ENCODE data around the gene HEY2.
A peak's percentile ranks its signal among the peaks of the same experiment; 100 is the strongest.
"Not testable (repeated sequence)": the region's sequence is repeated elsewhere in the genome, so short reads cannot be mapped to it uniquely, and the experiment has no call there.

Gene HEY2

DNA sequence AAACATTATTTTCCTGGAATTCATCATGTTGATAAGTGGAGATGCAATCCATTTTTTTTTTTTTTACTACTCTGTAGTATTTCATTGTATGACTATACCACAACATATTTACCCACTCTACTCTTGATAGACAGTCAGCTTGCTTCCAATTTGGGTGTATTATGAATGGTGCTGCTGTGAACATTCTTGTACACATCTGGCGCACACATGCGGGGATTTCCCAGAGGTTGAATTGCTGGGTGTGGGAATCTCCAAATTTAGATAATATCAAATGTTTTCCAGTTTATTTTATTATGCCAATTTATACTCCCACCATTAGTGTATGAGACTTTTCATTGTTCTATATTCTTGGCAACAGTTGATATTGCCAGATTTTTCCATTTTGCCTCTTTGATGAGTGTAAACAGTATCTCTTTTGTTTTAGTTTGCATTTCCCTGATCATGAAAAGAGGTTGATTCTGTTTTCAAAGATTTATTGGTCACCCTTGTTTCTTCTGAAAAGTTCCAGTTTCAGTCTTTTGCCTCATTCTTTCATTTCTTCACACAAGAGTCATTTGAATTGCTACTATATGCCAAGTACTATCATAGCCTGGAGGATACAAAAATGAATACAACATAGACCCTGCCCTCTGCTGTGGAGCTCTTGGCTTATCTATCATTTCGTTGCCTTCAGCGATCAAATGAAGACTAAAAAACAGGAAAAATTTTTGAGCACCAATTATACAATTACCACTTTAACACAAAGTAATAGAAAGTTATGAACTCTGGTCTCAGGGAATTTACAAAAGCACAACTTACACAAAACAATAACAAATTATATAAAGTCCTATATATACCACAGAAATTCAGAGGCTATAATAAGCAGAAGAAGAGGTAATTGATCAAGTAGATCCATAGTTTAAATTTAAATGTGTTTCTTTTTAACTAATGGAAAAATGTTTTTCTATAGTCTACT, 24.2 kb downstream of the HEY2 start:
- DNase-seq: no peak

DNA sequence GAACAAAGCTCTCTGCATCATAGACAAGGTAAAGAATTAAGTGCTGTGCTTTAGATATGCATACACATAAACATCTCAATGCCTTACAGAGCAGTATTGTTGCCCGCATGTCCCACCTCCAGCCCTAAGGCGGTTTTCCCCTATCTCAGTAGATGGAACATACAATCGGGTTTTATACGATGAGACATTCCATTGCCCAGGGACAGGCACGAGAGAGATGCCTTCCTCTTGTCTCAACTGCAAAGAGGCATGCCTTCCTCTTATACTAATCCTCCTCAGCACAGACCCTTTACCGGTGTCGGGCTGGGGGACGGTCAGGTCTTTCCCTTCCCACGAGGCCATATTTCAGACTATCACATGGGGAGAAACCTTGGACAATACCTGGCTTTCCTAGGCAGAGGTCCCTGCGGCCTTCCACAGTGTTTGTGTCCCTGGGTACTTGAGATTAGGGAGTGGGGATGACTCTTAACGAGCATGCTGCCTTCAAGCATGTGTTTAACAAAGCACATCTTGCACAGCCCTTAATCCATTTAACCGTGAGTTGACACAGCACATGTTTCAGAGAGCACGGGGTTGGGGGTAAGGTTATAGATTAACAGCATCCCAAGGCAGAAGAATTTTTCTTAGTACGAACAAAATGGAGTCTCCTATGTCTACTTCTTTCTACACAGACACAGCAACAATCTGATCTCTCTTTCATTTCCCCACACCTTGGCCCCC, 26.8 kb downstream of the HEY2 start:
- DNase-seq: not testable (repeated sequence)

DNA sequence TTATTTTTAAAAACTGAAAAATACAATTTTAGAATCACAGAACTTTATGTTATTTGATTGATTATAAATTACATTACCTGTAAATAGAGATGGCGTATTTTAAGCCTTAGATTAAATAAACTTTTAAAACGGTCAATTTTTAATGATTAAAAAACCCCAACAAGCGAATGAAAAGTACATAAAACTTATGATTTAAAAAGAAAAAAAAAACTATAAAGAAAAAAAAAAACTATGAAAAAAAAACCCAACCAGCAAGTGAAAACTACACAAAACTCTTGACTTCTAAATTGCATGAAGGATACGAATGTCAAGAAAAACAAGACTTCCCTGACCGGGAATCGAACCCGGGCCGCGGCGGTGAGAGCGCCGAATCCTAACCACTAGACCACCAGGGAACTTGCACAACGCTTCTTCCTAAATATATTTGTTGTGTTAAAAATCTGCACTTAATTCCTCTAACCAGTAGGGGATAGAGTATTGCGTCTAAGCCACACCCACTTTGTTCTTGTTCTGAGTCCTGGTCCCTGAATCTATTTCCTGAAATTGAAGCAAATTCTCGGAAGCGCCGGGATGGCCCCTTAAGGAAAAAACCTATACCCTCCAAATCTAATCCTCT, 30.6 kb downstream of the HEY2 start:
- peak; percentile 97 for DNase-seq

DNA sequence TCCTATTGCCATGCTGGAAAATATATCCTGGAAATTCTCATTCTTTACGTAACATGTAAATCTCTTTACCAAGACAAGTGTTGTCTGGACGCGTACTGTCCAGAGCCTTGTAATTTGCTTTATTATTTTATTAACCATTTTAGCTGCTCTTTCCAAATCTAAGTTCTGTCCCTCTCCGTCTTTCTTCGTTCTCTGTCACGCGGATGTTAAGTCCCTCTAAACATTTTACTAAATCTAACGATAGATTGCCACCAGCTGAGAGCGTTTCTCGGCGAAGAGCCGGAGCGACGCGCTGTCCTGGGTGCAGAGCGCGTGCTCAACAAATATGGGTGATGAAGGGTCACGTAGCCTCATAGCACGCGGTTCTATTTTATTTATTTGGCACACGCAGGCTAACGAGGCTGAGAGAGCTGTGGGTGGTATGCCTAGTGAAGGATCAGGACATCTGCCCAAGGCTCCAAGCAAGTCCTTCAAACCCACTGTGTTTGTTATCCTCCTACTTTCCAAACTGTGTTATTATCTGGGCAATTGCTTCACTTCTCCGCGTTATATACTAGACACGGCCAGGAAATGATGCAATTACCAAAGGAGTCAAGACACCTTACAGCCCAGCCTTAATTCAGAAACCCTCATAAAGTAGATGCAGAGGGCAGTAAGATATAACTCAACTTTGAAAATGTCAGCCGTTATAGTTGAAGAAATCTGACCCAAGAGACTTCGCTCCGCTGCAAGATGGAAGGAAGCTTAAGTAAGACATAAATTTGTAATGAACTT, 31.3 kb downstream of the HEY2 start:
- peak; percentile 89 for DNase-seq

DNA sequence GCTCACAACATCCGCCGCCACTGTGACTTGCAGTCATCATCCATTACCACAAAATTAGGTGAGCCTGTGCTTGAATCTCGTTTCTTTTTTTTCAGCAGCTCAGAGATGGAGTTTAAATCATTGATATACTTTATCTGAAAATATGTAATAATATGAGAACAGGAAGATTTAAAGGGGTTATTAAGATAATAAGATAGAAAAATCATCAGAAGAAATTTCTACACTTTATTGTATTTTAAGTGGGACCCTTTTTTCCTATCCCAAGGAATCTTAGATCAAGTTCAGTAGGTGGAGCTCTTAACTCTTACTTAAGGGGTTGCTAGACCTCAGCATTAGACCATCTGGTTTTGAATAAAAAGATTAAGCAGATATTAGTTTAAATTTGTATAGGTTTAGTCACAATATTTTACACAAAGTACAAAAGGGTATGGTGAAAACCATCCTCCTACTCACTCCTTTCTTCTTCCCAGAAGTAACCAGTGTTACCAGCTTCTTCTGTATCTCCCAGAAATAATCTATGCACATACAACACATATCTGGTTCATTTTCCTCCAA, 32.0 kb downstream of the HEY2 start:
- no peak for DNase-seq

DNA sequence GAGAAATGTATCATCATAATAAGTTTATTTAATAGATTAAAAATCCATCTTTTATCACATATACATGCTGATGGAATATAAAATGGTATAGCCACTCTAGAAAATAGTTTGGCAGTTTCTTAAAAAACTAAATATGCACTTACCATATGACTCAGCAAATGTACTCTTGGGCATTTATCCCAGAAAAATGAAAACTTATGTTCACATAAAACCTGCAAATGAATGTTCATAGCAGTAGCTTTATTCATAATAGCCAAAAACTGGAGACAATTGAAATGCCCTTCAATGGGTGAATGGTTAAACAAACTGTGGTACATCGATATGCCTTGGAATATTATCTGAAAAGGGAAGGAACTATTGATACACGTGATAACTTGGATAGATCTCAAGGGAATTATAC, 34.9 kb downstream of the HEY2 start:
- no peak for DNase-seq

DNA sequence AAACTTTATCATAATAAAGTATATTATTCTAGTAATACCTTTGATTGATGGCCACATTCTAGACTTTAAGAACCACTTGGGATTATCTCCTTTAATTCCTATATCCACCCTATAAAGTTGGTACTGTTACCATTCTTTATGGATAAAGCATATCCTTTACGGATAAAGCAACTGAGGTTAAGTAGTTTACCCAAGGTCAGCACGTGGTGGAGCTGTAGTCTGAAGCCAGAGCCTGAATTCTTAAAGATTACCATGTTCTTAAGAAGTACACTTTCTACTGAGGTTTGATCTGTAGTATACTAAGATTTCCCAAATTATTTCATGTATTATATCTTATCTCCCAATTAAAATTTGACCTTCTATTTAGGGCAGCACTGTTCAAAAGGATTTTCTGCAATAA, 38.4 kb downstream of the HEY2 start:
- peak; percentile 60 for DNase-seq

DNA sequence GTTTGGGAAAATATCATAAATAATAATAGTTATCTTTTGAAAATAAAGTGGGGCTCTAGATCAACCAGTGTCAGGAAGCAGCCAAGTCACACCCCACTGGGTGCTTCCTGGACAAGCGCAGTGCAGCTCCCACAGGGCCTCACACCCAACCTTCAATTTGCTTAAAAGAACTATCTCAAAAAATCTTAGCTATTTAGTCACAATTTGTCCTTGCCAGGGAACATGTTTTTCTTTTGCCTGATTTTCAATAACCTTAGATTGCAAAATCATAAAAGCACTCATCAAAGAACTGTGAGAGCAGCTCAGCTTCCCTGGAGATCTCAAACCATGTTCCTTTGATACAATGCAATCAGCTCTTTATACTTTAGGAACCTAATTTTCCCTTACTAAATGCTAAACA, 39.7 kb downstream of the HEY2 start:
- peak; percentile 59 for DNase-seq

DNA sequence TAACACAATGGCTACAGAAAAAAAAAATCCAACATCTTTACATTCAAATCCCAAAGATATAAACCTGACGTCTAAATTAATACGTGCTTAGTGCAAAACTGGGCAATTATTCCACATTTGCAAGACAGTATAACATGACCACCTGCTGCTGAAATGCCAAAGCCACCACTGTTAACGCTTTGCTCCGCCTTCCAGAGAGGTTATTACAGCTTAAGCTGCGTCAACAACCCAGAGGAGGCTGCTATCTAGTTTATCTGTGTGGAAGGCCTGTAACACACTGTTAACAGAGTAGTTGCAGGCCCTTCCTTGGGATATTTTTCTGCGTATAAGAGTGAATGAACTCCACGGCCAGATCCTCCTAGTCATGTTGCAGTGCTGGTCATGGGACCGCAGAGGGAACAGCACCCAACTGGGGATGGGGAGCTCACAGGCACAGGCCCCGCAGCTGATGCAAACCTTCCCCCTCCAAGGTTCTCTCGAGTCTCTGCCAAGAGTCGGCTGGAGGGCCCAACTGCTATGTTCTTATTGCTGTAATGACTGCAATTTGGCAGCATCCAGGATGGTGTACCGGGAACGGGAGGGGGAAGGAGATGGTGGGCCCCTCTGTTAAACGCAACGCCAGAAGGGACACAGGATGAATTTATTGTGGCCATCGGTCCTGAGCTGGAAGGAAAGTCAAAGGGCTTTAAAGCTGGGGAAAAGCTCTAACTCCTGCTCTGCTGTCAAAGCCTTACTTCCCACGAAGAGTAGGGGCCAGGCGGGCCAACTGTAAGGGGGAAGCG, 40.3 kb downstream of the HEY2 start:
- peak; percentile 96 for DNase-seq

DNA sequence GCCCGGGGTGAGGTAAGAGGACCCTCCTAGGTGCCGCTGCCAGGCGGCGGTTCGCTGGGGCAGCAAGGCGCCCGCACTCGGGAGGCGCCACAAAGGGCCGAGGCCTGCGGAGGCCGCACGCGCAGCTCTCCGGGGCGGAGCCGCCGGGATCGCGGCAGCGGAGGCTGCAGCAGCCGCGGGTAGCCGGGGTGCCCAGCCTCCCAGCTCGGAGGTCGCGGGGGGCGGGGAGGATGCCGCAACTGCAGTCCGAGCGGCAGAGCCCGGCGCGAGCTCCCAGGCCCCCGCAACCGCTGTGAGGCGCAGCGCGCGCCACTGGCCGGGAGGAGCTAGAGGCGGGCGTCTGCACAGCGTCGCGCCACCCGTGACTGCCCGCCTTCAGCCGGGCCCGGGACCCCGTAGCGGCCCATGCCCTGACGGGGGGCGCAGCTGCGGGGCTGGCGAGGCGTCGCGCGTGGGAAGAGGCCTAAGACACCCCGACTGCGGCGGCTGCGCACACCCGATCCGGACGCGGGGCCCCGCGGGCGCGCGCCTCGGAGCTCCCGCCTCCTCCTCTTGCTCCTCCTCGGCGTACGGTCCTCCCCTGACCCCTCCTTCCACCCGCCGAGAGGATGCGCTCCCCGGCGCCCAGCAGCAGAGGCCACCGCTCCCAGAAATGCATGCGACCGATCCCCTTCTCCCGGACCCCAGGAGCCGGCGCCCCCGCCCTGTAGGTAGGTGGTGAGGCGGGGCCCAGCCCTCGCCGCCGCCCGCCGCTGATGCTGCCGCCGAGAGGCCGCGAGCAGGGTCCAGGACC, 41.1 kb downstream of the HEY2 start, which contains the start of gene NCOA7:
NCOA7 (plus strand) TSS at position 603 of the 793 bp plus-strand sequence. CDS start 24,395 bp downstream, outside the sequence.
- peak; percentile 76 for DNase-seq

DNA sequence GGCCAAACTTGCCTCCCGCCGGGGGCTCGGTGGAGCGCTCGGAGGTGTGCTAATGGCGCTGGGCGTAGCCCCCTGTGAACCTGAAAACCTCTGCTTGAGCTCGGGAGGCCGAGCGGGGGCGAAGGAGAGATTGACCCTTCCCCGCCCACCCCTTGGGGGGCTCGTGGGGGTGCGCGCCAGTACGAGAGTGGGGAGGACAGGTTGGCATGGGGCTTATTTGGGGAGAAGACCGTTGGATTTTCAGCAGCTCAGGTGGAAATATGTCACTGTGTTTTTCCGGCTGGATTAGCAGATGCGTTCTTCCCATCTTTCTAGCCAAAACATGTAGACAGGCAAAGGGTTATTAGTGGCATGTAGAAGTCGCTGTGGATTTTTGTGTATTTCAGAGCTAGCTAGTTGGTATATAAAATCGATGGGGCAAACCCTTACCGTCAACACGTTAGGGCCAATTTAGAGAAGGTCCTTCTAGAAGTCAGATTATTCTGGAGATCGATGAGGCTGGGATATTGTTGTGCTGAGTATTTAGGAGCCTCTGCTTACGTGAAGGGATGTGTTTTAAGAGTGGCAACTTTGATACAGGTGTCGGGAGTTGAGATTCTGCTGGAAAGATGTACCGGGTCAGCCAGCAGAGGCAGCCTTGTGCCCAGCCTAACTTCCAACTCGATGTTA, 41.9 kb downstream of the HEY2 start:
- DNase-seq: peak; percentile 71

DNA sequence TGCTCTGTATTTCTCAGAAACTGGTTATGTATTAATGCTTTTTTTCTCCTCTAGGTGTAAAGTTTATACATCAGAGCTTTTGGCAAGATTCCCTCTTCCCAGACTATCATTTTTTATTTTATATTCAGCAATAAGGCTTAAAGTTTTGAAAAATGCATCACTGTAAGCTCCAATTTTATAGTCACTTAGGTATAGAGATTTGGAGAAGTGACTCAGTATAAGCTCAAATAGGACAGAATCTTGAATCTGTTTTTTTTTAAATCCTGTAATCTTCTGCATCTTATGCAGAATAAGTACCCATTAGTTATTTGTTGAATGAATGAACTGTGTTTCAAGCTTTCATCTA, 42.4 kb downstream of the HEY2 start:
- DNase-seq: no peak

DNA sequence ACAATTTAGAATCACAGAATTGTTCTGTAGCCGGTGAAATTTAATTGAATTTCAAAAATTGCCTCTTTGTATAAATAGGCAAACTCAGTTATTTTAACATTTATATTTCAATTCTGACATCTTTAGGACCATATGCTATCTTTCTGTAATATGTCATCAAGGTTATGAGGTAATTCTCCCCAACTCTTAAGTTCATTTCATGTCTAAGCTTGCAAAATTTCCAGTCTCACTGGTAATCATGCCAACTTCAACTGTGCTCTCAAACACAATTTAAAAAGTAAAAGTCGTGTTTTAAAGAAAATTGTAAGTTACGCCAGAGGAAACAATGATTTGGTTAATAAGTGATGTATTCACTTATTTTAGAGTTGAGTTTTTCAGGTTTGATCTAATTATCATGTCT, 42.7 kb downstream of the HEY2 start:
- DNase-seq: no peak

DNA sequence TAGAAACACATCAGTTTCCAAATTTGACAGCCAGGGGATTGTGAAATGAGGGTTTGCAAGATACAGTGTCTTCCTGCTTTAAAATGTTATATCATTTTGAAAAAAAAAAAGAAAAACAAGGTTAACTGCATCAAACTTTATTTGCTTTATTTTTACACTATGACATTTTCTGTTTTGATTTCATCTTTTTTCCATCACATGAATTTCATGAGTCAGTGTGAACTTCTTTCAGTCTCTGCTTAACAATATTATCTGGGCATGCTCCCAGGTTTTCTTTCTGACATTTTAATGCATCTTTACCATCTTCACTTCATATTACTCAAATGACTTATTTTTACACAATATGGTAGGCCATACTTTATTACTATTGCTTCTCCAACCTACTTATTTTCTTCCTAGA, 43.2 kb downstream of the HEY2 start:
- DNase-seq: no peak

DNA sequence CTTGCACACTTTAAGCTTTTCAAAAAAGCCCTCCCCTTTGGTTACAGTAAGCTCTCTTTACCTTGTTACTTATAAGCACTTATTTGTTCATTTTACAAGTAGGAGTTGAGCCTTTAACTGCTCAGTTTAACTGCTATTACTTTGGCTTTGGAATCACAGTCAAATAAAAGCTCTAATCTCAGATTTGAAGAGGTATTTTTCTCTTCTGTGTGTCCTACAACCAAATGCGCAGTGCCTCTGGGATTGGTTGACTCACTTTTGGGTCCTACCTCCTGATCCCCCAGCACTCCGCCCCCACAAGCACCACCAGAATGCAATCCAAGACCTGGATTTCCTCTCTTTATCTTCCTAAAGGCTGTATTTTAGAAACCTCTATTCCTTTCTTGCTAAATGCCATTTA, 43.8 kb downstream of the HEY2 start:
- no peak for DNase-seq

DNA sequence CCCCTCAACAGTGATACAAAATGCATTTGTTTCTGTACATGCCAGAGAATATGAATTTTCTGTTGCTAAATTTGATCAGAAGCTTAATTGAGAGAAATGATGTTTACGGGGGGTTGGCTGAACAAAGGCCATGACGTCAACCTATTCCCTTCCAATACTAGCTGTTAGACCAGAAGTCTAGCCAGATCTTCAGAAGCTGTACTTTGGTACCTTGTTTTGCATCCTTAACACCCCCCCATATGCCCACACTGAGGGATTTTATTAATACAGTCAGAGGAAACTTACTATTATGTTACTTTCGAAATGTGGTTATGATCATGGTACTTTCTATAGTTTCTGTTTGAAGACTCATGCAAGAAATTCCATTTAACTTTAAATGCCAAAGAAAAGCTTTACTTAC, 44.4 kb downstream of the HEY2 start:
- DNase-seq: no peak

DNA sequence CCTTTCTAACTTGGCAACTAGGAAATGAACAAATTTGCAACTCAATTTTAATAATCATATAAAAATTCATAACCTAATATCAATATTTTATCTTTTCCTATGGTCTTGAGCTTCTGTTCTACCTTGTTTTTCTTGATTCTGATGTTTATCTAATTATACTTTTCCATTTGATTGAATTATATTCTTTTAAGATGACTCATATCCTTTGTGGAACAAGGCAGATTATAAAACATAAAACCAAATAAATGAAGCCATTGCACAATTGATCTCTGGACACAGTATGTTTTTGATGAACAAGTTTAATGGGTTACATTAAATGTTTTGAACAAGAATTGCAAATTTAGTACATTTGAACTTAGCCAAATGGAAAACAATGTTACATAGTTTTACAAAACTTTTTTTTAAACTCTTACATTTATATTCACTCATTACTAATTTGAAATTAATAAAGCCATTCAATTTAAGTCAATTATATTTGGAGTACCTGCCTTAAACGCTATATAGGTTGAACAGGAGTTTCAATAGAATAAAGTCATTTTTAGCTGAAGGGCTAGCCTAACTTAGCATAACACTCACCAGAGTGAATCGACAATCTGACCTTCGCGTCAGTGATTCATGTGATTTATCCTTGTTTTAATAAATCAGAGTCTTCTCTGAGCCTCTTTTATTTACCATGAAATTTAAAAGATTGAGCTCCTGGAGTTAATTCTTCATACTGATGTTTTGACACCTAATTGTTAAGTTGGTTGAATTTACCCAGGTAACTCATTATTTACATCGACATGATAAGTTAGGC, 45.1 kb downstream of the HEY2 start:
- no peak for DNase-seq

DNA sequence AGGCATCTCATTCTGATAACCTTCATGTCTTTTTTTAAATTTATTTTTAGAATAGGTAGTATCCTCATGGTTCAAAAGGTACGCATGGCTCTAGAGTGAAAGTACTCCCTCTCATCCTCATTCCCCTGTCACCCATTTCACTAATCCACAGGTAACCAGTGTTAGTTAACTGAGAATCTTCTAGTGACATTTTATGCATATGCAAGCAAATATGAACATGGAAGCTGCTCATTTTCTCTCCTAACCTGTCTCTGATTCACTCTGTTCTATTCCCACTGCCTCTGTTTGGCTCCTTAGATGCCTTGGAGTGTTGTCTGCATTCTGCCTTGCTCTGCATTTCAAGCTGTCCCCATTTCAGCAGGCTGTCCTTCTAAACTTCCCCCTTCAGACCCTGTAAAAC, 45.9 kb downstream of the HEY2 start:
- no peak for DNase-seq

DNA sequence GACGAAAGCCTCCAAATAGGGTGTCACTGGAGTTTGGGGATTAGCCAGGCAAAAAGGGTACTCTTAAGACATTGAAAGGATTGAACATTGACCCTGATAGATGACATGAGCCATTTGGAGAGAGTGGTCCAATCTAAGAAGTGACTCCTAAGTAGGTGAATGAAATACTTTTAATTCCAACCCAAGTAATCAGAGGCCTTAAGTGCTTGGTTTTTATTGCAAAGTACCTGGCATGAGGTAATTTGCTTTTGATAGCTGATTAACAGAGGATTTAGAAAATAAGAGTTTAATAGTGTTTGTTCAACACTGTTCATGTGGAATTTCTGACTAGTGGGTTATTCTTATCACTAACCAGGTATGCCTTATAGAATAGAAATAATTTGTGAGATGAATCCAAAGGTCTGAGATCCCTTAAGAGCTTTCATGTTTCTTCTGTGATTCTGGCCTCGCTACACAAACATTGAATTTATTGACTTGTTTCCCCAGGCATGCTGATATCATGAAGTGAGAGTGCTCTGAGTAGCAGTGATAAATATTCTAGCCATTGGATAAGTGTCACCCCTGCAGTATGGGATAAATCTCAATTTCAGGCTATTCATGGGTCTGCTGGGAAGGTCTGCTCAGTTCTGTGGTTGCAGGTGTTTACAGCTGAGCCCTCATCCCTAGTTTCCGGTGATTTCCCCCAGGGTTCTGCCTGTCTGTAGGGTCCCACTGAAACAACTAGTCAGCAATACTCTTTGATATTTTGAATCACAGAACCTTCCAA, 47.9 kb downstream of the HEY2 start:
- DNase-seq: no peak

Data from hematopoietic multipotent progenitor cell treated with erythropoietin and hydrocortisone succinate and interleukin-3 and kit ligand, for 8 days (in vitro differentiated cells).